H1 (cell line): ENCODE measurements around the gene AKR1B15. TPM values are rescaled to one million over a fixed set of nuclear protein-coding genes. Genes with fewer than 3 reads are reported as not detected.

Experiments used
- CTCF ChIA-PET: fragments of 300-600 bp; sonication (Branson Sonifier 250); formaldehyde crosslinking; loops from one replicate; lab custom pipeline; 2021; ENCODE audit not compliant: partially characterized antibody; lab: Charles Lee
- POLR2A ChIA-PET: fragments of 300-600 bp; sonication (Branson Sonifier 250); formaldehyde crosslinking; loops from one replicate; lab custom pipeline; 2021; ENCODE audit warnings: inconsistent platforms; ENCODE audit not compliant: partially characterized antibody; lab: Charles Lee
- DNase-seq, 2 experiments: peaks; one replicate each; pipeline versions ENCODE4 v3.0.0 to v3.0.0-alpha.2; 2010 to 2022; ENCODE audit warnings: low spot score in 2 of 2, low read depth in 1 of 2, mixed read lengths in 1 of 2
- FAIRE-seq: peaks from 2 replicates; lab custom pipeline; 2011; peaks lifted over from hg19 to GRCh38; lab: Jason Lieb, UNC
- H2AFZ ChIP-seq: 2 replicates; pipeline ENCODE4 v1.8.1; 2012; ENCODE audit warnings: low read length, inconsistent platforms
- H2AK5ac ChIP-seq: 2 replicates; pipeline ENCODE4 v1.6.1; 2013; ENCODE audit warnings: low read depth, low read length
- H2BK120ac ChIP-seq: replicated peaks from 2 replicates; pipeline ENCODE3; 2013; ENCODE audit warnings: low read depth, low read length, inconsistent platforms
- H2BK12ac ChIP-seq: 2 replicates; pipeline ENCODE4 v1.6.1; 2013; ENCODE audit warnings: low read depth, low read length
- H2BK15ac ChIP-seq: 2 replicates; pipeline ENCODE4 v1.6.1; 2013; ENCODE audit warnings: low read length
- H2BK20ac ChIP-seq: 2 replicates; pipeline ENCODE4 v1.6.1; 2013; ENCODE audit warnings: low read length
- H2BK5ac ChIP-seq: 2 replicates; pipeline ENCODE4 v1.6.1; 2013; ENCODE audit warnings: low read depth, low read length
- H3K14ac ChIP-seq: 2 replicates; pipeline ENCODE4 v1.6.1; 2013; ENCODE audit warnings: inconsistent platforms; ENCODE audit not compliant: insufficient read length
- H3K18ac ChIP-seq: 2 replicates; pipeline ENCODE4 v1.6.1; 2013; ENCODE audit warnings: low read length; ENCODE audit errors: extremely low read depth
- H3K23ac ChIP-seq: 2 replicates; pipeline ENCODE4 v1.6.1; 2013; ENCODE audit warnings: inconsistent platforms; ENCODE audit not compliant: insufficient read length
- H3K23me2 ChIP-seq: 2 replicates; pipeline ENCODE4 v1.6.1; 2013; ENCODE audit warnings: low read depth, low read length
- H3K27ac ChIP-seq: 2 replicates; pipeline ENCODE4 v1.6.1; 2011; ENCODE audit warnings: low read depth, low read length, inconsistent platforms
- H3K27me3 ChIP-seq, 4 experiments: replicated peaks in 1 of 4; 1 replicate in 1 of 4; 2 replicates in 3 of 4; pipeline versions ENCODE4 v1.6.1 to v1.8.1; 2011 to 2013; ENCODE audit warnings: low read length in 3 of 4, mild to moderate bottlenecking in 3 of 4, inconsistent platforms in 2 of 4, mixed read lengths in 2 of 4, moderate library complexity in 1 of 4; ENCODE audit not compliant: control insufficient read depth in 3 of 4, insufficient read depth in 3 of 4; ENCODE audit errors: extremely low read depth in 1 of 4
- H3K36me3 ChIP-seq, 4 experiments: 2 replicates each; pipeline versions ENCODE4 v1.6.1 to v1.8.1; 2011 to 2013; ENCODE audit warnings: mild to moderate bottlenecking in 4 of 4, low read length in 3 of 4, moderate library complexity in 2 of 4, control low read depth in 1 of 4, inconsistent platforms in 1 of 4; ENCODE audit not compliant: insufficient read depth in 4 of 4, control insufficient read depth in 2 of 4
- H3K4ac ChIP-seq: replicated peaks from 2 replicates; pipeline ENCODE3; 2013; ENCODE audit warnings: low read length, low read depth, mixed read lengths, inconsistent platforms; ENCODE audit not compliant: insufficient read length
- H3K4me1 ChIP-seq, 4 experiments: replicated peaks in 1 of 4; 1 replicate in 1 of 4; 2 replicates in 3 of 4; pipeline versions ENCODE4 v1.6.1 to v1.8.1; 2011 to 2013; ENCODE audit warnings: low read length in 3 of 4, inconsistent platforms in 2 of 4, mixed read lengths in 1 of 4; ENCODE audit not compliant: insufficient read depth in 4 of 4, control insufficient read depth in 3 of 4
- H3K4me2 ChIP-seq, 2 experiments: 2 replicates each; pipeline versions ENCODE4 v1.6.1 to v1.8.1; 2011 to 2013; ENCODE audit warnings: low read depth in 2 of 2, low read length in 2 of 2, control low read depth in 1 of 2, inconsistent platforms in 1 of 2, mild to moderate bottlenecking in 1 of 2; ENCODE audit not compliant: insufficient read depth in 1 of 2
- H3K4me3 ChIP-seq, 4 experiments: fragments of 200-600, 300-600 bp in 1 of 4; sonication (generic), shearing (Covaris generic), sonication (Bioruptor Twin) in 1 of 4; 2 replicates each; pipeline versions ENCODE4 v1.5.1 to v1.8.1; 2011 to 2016; ENCODE audit warnings: low read length in 4 of 4, low read depth in 3 of 4, control low read depth in 2 of 4, inconsistent platforms in 2 of 4, mild to moderate bottlenecking in 2 of 4, mixed read lengths in 1 of 4, moderate library complexity in 1 of 4; ENCODE audit not compliant: insufficient read depth in 2 of 4; ENCODE audit errors: extremely low read depth in 1 of 4
- H3K56ac ChIP-seq: replicated peaks from 2 replicates; pipeline ENCODE3; 2013; ENCODE audit warnings: low read depth, mild to moderate bottlenecking, mixed read lengths, low read length, inconsistent platforms; ENCODE audit not compliant: insufficient read length
- H3K79me1 ChIP-seq: 2 replicates; pipeline ENCODE4 v1.6.1; 2013; ENCODE audit warnings: low read depth, low read length, control low read depth
- H3K79me2 ChIP-seq, 2 experiments: 2 replicates each; pipeline versions ENCODE4 v1.6.1 to v1.8.1; 2012 to 2013; ENCODE audit warnings: low read length in 2 of 2, mild to moderate bottlenecking in 2 of 2, inconsistent platforms in 1 of 2; ENCODE audit not compliant: insufficient read depth in 2 of 2, control insufficient read depth in 1 of 2
- H3K9ac ChIP-seq, 4 experiments: replicated peaks in 1 of 4; 1 replicate in 1 of 4; 2 replicates in 3 of 4; pipeline versions ENCODE4 v1.6.1 to v1.8.1; 2011 to 2013; ENCODE audit warnings: low read depth in 3 of 4, low read length in 3 of 4, control low read depth in 2 of 4, mild to moderate bottlenecking in 2 of 4, moderate library complexity in 2 of 4, inconsistent platforms in 1 of 4; ENCODE audit errors: extremely low read depth in 1 of 4
- H3K9me3 ChIP-seq, 2 experiments: 2 replicates each; pipeline versions ENCODE4 v1.6.1 to v1.8.1; 2012 to 2013; ENCODE audit warnings: mild to moderate bottlenecking in 2 of 2, moderate library complexity in 2 of 2, control low read depth in 1 of 2, inconsistent platforms in 1 of 2, low read depth in 1 of 2, low read length in 1 of 2, mixed read lengths in 1 of 2; ENCODE audit not compliant: insufficient read depth in 2 of 2
- H4K20me1 ChIP-seq, 2 experiments: replicated peaks in 1 of 2; 2 replicates each; pipeline versions ENCODE3 to v1.8.1; 2011 to 2013; ENCODE audit warnings: inconsistent platforms in 2 of 2, low read length in 2 of 2, mild to moderate bottlenecking in 1 of 2; ENCODE audit not compliant: insufficient read depth in 2 of 2, control insufficient read depth in 1 of 2
- H4K5ac ChIP-seq: 2 replicates; pipeline ENCODE4 v1.6.1; 2013; ENCODE audit warnings: low read length, low read depth, mixed read lengths, inconsistent platforms; ENCODE audit not compliant: insufficient read length
- H4K8ac ChIP-seq: 2 replicates; pipeline ENCODE4 v1.8.0; 2013; ENCODE audit warnings: mild to moderate bottlenecking, moderate library complexity, low read length, inconsistent platforms; ENCODE audit not compliant: insufficient read depth; ENCODE audit errors: extremely low read depth
- H4K91ac ChIP-seq: replicated peaks from 2 replicates; pipeline ENCODE3; 2013; ENCODE audit warnings: low read length, mixed read lengths, inconsistent platforms; ENCODE audit not compliant: insufficient read length
- ATF3 ChIP-seq: IDR thresholded peaks from 2 replicates; pipeline ENCODE4 v1.6.1; 2011; ENCODE audit warnings: low read depth, mild to moderate bottlenecking, low read length; ENCODE audit not compliant: insufficient read depth
- CHD2 ChIP-seq: IDR thresholded peaks from 2 replicates; pipeline ENCODE4 v1.6.1; 2012; ENCODE audit warnings: low read length, improper control_type of control experiment
- CREB1 ChIP-seq: IDR thresholded peaks from 2 replicates; pipeline ENCODE4 v1.6.1; 2012; ENCODE audit warnings: inconsistent platforms
- HDAC6 ChIP-seq: IDR thresholded peaks from one replicate; pipeline ENCODE4 v1.7.1; 2012; ENCODE audit warnings: low read depth, mild to moderate bottlenecking, inconsistent platforms, low read length, moderate library complexity
- KDM4A ChIP-seq: IDR thresholded peaks from one replicate; pipeline ENCODE4 v1.7.1; 2012; ENCODE audit warnings: low read depth, mild to moderate bottlenecking, moderate library complexity, low read length, inconsistent platforms; ENCODE audit not compliant: severe bottlenecking
- POLR2AphosphoS5 ChIP-seq: IDR thresholded peaks from 2 replicates; pipeline ENCODE4 v1.6.1; 2011; ENCODE audit warnings: low read depth, low read length
- POU5F1 ChIP-seq: IDR thresholded peaks from 2 replicates; pipeline ENCODE4 v1.6.1; 2011; ENCODE audit warnings: low read depth, mild to moderate bottlenecking, low read length, moderate library complexity
- RNF2 ChIP-seq: fragments of 200-900, 300-1000 bp; sonication (generic); IDR thresholded peaks from 2 replicates; pipeline ENCODE4 v1.7.1; 2016; ENCODE audit warnings: borderline replicate concordance, low read depth, mild to moderate bottlenecking, antibody characterized with exemption, low read length; ENCODE audit not compliant: poor library complexity, severe bottlenecking; ENCODE audit errors: missing control alignments
- SRF ChIP-seq: IDR thresholded peaks from 2 replicates; pipeline ENCODE4 v1.6.1; 2011; ENCODE audit warnings: mild to moderate bottlenecking, low read depth, low read length, moderate library complexity
- WGBS, 2 experiments: shearing (Covaris generic) in 1 of 2; methylation state at CpG; one replicate each; pipeline versions ENCODE4 v1.1.6 to v1.1.7; 2013 to 2015; ENCODE audit warnings: low lambda C conversion rate in 2 of 2, mixed read lengths in 2 of 2, inconsistent platforms in 1 of 2, low coverage in 1 of 2, missing lambda C conversion rate in 1 of 2; ENCODE audit not compliant: insufficient replicate concordance in 2 of 2, insufficient coverage in 1 of 2, insufficient read length in 1 of 2; ENCODE audit errors: extremely low coverage in 1 of 2, missing lambda C conversion rate in 1 of 2; 5-methylcytosine and 5-hydroxymethylcytosine counted together
- polyA plus RNA-seq, 7 experiments: library from polyadenylated mRNA; depleted of rRNA in 3 of 7; stranded (reverse) in 5 of 7; unstranded in 2 of 7; fragments of >200 nt in 5 of 7; fragments of 200-250 nt in 2 of 7; gene quantifications; 1 replicate in 5 of 7; 2 replicates in 1 of 7; 4 replicates in 1 of 7; pipeline versions ENCODE4 v1.2.1 to v1.2.3, GENCODE V29; 2011 to 2013; ENCODE audit warnings: missing spikeins in 2 of 7, mixed read lengths in 2 of 7
- total RNA-seq: library from RNA; stranded (reverse); fragmentation: NEBNext Ultra II Directional; extraction: Animal tissue kit (Norgen Biotek cat#: 25700); gene quantifications from 2 replicates; pipeline ENCODE4 v1.2.1, GENCODE V29; 2021

AKR1B15 gene
- total and polyA plus RNA-seq, 2 of the 8 experiments (the other 6 are each of a cell fraction or from before 2014, with no cell fraction given), result 0.15 to 0.47 TPM

GRCh38 chr7:134554417-134554966 is 5.6 kb downstream of the AKR1B15 start:
- Histone ChIP-seq H3K14ac (no peak overlapping the region), H3K27ac (no peak overlapping the region), H3K36me3 (no peaks in the 10 kb centered on the region), H3K18ac (no peak overlapping the region), H3K79me2 (no peaks in the 10 kb centered on the region), H3K27me3 (no peaks in the 10 kb centered on the region), H2BK120ac (no peak overlapping the region), H3K9ac (no peak overlapping the region), H2BK5ac (no peak overlapping the region), H2BK12ac (no peak overlapping the region), H4K8ac (no peak overlapping the region), H3K4me1 (no peaks in the 10 kb centered on the region), H2AFZ (no peak overlapping the region), H3K23ac (no peak overlapping the region), H3K4me2 (no peak overlapping the region), H4K91ac (no peak overlapping the region), H2AK5ac (no peak overlapping the region), H3K9me3 (no peaks in the 10 kb centered on the region), H2BK15ac (no peak overlapping the region), H3K56ac (no peak overlapping the region), H3K4me3 (no peak overlapping the region), H3K4ac (no peak overlapping the region), H4K20me1 (no peaks in the 10 kb centered on the region), H3K79me1 (no peaks in the 10 kb centered on the region), H3K23me2 (no peaks in the 10 kb centered on the region), H2BK20ac (no peak overlapping the region), H4K5ac (no peak overlapping the region)
- 89% methylated on average over 7 of the region's 7 CpGs; no CpG with 5 or more reads in 1 of the 2 experiments for whole genome bisulfite sequencing, 2 experiments
- TF ChIP-seq POLR2AphosphoS5 (no peak), KDM4A (no peak), ATF3 (no peak), CREB1 (no peak), SRF (no peak), HDAC6 (no peak), RNF2 (no peak), CHD2 (no peak), POU5F1 (no peak)
- no peak for FAIRE-seq
- CTCF ChIA-PET, result interaction anchor here (0.8 to 6.3 kb wide), 22 partner anchors 7 to 134 kb away, joined by 3 to 40 read pairs (median 6); no protein-coding TSS in a partner anchor
- POLR2A ChIA-PET, result no interaction called here
- no peak for DNase-seq
